ENCODE measurements around the gene PAX9. TPM values are rescaled to one million over a fixed set of nuclear protein-coding genes. Genes with fewer than 3 reads are reported as not detected.

PAX9 gene
- not detected for total RNA-seq (ENCODE audit: unreplicated experiment)
- long read RNA-seq, result 0 reads

GRCh38 chr14:36661506-36662257 is at the start of gene PAX9:
Gene PAX9, plus strand, starts transcription at chr14:36661860. Its CDS starts 230 bp downstream, at chr14:36662090.
- Mint-ChIP-seq H3K4me1 (ENCODE audit: unreplicated experiment) (peaks cover 36% of the 10 kb centered on the region), H3K9me3 (ENCODE audit: unreplicated experiment) (no peaks in the 10 kb centered on the region), H3K27ac (ENCODE audit: unreplicated experiment) (peak within 1 kb of the TSS; percentile 68), H3K4me3 (ENCODE audit: unreplicated experiment) (peak within 1 kb of the TSS; percentile 86), H3K36me3 (ENCODE audit: low read depth, unreplicated experiment) (no peaks in the 10 kb centered on the region), H3K27me3 (ENCODE audit: unreplicated experiment) (peaks cover 41% of the 10 kb centered on the region)
- TF ChIP-seq, protein P1, sequence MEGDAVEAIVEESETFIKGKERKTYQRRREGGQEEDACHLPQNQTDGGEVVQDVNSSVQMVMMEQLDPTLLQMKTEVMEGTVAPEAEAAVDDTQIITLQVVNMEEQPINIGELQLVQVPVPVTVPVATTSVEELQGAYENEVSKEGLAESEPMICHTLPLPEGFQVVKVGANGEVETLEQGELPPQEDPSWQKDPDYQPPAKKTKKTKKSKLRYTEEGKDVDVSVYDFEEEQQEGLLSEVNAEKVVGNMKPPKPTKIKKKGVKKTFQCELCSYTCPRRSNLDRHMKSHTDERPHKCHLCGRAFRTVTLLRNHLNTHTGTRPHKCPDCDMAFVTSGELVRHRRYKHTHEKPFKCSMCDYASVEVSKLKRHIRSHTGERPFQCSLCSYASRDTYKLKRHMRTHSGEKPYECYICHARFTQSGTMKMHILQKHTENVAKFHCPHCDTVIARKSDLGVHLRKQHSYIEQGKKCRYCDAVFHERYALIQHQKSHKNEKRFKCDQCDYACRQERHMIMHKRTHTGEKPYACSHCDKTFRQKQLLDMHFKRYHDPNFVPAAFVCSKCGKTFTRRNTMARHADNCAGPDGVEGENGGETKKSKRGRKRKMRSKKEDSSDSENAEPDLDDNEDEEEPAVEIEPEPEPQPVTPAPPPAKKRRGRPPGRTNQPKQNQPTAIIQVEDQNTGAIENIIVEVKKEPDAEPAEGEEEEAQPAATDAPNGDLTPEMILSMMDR (IDR thresholded peaks at IDR 0.05; ENCODE audit: unreplicated experiment), result no peak
- DNase-seq (ENCODE audit: low spot score), result peak; percentile 89

- H3K27me3 Mint-ChIP-seq (ENCODE audit: unreplicated experiment), result peaks cover 2% of the 10 kb centered on the region
Measured at GRCh38 chr14:36617824-36618223, 43.8 kb upstream of the PAX9 start.

DNA sequence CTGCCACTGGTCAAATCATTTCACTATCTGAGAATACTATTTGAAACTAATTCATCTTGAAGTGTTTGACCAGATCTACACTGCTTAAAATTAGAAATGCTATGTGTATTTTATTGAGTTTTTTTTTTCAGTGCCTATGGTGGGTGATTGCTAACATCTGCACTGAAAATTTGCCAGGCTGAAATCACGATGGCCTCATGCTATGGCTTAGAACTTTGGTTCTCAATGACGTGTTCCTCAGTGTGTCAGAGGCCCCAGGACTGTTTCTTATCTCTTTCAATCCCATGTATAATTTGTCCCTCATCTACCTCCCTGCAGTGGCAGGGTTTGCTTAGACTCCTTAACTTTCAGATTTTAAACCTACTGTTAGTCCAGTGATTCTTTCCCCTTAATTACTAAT is 43.0 kb upstream of the PAX9 start:
- TF ChIP-seq, protein P1 (IDR thresholded peaks at IDR 0.05; ENCODE audit: unreplicated experiment), result no peak
- Mint-ChIP-seq H3K27me3 (ENCODE audit: unreplicated experiment) (no peaks in the 10 kb centered on the region), H3K4me1 (ENCODE audit: unreplicated experiment) (no peaks in the 10 kb centered on the region), H3K9me3 (ENCODE audit: unreplicated experiment) (no peaks in the 10 kb centered on the region), H3K27ac (ENCODE audit: unreplicated experiment) (no peak overlapping the region), H3K4me3 (ENCODE audit: unreplicated experiment) (no peak overlapping the region), H3K36me3 (ENCODE audit: low read depth, unreplicated experiment) (no peaks in the 10 kb centered on the region)
- no peak for DNase-seq (ENCODE audit: low spot score)

More at GRCh38 chr14:36617824-36618223, 43.8 kb upstream of the PAX9 start:
- Mint-ChIP-seq H3K9me3 (ENCODE audit: unreplicated experiment) (no peaks in the 10 kb centered on the region), H3K27ac (ENCODE audit: unreplicated experiment) (no peak overlapping the region), H3K36me3 (ENCODE audit: low read depth, unreplicated experiment) (no peaks in the 10 kb centered on the region), H3K4me3 (ENCODE audit: unreplicated experiment) (no peak overlapping the region), H3K4me1 (ENCODE audit: unreplicated experiment) (no peaks in the 10 kb centered on the region)
- TF ChIP-seq, protein P1 (IDR thresholded peaks at IDR 0.05; ENCODE audit: unreplicated experiment), result no peak
- no peak for DNase-seq (ENCODE audit: low spot score)

DNA sequence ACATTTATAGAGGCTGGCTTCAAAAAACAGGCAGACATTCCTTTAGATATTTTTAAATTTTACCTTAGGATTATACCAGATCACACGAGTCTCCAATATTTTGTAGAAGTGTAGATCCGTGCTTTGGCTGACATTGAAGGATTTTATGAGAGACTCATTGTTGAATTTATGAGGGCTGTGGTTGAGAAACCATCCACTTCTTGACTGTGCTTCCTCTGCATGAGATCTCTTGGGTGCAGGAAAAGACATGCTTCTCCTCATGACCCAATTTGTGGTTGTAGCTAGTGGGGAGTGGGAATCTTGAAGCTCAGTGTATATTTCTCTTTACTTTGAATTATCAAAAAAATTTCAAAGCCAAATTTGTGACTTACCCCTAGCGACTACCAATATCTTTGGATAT is 42.5 kb upstream of the PAX9 start:
- no peaks in the 10 kb centered on the region for H3K36me3 Mint-ChIP-seq (ENCODE audit: low read depth, unreplicated experiment)
- no peak overlapping the region for H3K27ac Mint-ChIP-seq (ENCODE audit: unreplicated experiment)
- no peaks in the 10 kb centered on the region for H3K27me3 Mint-ChIP-seq (ENCODE audit: unreplicated experiment)
- DNase-seq (ENCODE audit: low spot score), result no peak
- TF ChIP-seq, protein P1 (IDR thresholded peaks at IDR 0.05; ENCODE audit: unreplicated experiment), result no peak
- H3K4me3 Mint-ChIP-seq (ENCODE audit: unreplicated experiment), result no peak overlapping the region
- no peaks in the 10 kb centered on the region for H3K9me3 Mint-ChIP-seq (ENCODE audit: unreplicated experiment)
- H3K4me1 Mint-ChIP-seq (ENCODE audit: unreplicated experiment), result no peaks in the 10 kb centered on the region

GRCh38 chr14:36619853-36620252 is 41.8 kb upstream of the PAX9 start:
- Mint-ChIP-seq H3K4me3 (ENCODE audit: unreplicated experiment) (no peak overlapping the region), H3K27me3 (ENCODE audit: unreplicated experiment) (no peaks in the 10 kb centered on the region), H3K9me3 (ENCODE audit: unreplicated experiment) (no peaks in the 10 kb centered on the region), H3K4me1 (ENCODE audit: unreplicated experiment) (no peaks in the 10 kb centered on the region), H3K36me3 (ENCODE audit: low read depth, unreplicated experiment) (no peaks in the 10 kb centered on the region), H3K27ac (ENCODE audit: unreplicated experiment) (no peak overlapping the region)
- DNase-seq (ENCODE audit: low spot score), result no peak
- TF ChIP-seq, protein P1 (IDR thresholded peaks at IDR 0.05; ENCODE audit: unreplicated experiment), result no peak
